ENCODE results near the gene RHO.
"Not testable (repeated sequence)": the region's sequence is repeated elsewhere in the genome, so short reads cannot be mapped to it uniquely, and the experiment has no call there.

The RHO gene

DNA sequence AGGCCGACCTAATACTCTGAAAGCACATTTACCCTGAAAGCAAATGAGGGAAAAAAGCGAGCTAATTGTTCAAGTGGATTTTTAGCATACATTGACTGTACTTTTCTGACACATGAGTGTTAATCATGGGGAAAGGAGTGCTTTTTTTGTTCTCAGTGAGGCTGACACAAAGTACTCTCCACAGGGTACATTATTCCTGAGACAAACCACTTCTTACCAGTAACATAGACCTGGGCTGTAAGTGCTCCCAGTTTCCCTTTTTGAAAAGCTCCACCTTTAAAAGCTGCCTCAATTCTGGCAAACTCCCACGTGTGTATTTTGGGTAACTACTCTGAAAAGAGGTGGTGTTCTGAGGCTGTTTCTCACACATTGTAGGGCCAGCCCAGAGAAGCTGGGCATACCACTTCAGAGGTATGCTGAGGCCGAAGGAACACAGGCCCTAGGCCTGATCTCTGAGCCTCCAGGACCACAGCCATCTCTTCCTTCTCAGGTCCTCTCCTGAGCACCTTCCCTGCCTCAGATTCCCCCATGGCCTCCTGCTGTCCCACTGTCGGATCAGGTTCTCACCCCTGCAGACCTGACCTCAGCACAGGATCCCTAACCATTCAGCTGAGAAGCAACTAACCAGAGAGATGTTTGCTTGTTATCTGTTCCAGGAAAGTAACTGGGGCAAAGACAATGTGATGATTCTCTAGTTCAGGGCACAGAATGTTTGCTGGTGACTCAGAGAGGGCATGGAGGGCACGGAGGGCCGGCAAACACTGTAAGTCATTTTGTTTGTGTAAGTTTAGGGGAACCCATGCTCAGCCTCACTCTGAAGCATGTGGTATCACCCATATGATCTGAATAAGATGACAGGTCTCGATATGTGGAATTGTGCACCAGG is 29.6 kb upstream of the RHO start:
- DNase-seq (ENCODE audit: low read depth); H3K4me3 ChIP-seq (ENCODE audit: low read length): not testable (repeated sequence)

DNA sequence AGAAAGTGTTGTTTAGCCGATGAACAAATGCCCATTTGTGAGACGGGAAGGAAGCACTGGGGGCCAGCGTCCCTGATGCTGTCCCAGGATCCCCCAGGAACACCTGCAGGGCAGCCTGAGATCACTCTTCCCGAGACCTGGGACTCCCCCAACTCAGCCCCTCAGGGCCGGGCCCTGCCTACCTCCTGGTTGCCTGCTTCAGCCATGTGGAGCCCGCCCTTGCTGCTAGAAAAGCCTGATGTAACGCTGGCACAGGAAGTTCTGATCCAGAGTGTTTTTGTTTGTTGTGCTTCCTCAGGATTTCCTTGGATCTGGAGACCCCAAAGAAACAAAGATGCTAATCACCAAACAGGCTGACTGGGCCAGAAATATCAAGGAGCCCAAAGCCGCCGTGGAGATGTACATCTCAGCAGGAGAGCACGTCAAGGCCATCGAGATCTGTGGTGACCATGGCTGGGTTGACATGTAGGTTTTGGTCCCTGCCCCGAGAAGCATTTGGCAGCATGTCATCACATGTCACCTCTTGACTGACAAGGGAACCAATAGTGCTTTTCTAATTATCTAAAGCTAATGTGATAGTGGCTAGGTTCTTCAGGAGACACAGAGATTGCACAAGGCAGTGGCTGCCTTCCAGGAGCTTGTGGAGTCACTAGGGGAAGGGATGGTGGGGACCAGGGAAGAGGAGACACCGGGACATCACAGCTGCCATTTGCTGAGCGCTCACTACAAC is 28.7 kb upstream of the RHO start:
- not testable (repeated sequence) for H3K4me3 ChIP-seq (ENCODE audit: low read length); DNase-seq (ENCODE audit: low read depth)

DNA sequence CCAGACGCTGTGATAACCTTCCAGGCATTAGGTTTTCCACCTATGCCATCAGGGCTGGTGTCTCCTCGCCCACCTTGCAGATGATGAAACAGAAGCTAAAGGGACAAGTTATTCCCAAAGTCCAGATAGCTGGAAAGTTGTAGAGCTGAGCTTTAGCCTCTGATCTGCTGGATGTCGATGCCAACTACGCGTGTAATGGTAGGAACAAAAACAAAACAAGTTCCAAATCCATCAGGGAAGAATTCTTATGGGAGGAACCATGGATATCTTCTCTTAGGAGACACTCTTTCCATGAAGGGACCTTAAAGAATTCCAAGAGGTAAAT is 28.1 kb upstream of the RHO start:
- TF ChIP-seq, protein P1, sequence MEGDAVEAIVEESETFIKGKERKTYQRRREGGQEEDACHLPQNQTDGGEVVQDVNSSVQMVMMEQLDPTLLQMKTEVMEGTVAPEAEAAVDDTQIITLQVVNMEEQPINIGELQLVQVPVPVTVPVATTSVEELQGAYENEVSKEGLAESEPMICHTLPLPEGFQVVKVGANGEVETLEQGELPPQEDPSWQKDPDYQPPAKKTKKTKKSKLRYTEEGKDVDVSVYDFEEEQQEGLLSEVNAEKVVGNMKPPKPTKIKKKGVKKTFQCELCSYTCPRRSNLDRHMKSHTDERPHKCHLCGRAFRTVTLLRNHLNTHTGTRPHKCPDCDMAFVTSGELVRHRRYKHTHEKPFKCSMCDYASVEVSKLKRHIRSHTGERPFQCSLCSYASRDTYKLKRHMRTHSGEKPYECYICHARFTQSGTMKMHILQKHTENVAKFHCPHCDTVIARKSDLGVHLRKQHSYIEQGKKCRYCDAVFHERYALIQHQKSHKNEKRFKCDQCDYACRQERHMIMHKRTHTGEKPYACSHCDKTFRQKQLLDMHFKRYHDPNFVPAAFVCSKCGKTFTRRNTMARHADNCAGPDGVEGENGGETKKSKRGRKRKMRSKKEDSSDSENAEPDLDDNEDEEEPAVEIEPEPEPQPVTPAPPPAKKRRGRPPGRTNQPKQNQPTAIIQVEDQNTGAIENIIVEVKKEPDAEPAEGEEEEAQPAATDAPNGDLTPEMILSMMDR (IDR thresholded peaks at IDR 0.05; ENCODE audit: insufficient read depth, low read depth, low read length, missing control alignments) = no peak
- H3K4me3 ChIP-seq (ENCODE audit: low read length) = no peak overlapping the region
- no peak for DNase-seq (ENCODE audit: low read depth)

DNA sequence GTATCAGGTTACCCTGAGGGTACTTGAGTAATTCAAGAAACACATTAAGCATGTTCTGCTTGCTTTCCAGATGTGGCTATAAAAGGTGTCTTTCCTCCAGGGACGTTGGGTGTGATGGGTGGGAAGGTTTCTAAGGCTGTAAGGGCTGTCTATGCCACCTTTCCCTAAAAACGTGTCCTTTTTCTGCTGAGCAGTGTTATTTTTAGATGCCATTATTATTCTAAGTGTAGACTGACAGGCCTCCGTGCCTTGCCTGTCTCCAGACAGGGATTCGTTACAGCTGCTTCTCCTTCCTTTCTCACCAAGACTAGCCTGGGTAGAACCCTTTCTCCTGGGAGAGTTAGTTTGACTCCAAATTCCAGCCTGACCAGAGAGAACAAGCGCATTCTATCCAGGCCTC is 26.8 kb upstream of the RHO start:
- DNase-seq (ENCODE audit: low read depth) = no peak
- TF ChIP-seq, protein P1 (IDR thresholded peaks at IDR 0.05; ENCODE audit: insufficient read depth, low read depth, low read length, missing control alignments) = no peak
- H3K4me3 ChIP-seq (ENCODE audit: low read length) = no peak overlapping the region

DNA sequence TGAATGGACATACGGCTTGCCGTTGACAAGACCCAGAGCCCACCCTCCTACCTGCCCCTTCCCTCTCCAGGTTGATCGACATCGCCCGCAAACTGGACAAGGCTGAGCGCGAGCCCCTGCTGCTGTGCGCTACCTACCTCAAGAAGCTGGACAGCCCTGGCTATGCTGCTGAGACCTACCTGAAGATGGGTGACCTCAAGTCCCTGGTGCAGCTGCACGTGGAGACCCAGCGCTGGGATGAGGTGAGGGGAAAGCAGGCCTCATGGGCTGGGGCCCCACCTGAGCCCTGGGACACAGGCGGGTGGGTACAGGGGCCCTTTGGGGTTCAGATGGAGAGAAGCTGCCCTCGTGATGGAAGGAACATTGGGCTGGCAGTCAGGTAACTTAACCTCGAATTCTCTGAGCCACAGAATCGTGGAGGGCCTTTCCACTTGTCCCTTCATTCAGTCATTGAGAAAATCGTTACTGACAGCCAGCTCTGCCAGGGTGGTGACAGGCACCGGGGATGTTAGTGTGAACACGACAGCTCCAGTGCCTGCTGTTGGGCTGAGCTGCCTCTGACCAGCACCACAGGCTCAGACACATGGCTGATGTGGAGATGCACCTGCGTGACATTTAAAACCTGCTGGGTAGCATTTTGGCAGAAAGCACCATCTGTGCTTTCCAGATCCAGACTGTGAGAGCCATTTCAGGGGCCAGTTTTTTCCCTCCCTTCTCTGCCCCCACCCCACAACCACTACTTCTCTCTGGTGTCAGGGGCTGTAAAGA is 25.6 kb upstream of the RHO start:
- TF ChIP-seq, protein P1 (IDR thresholded peaks at IDR 0.05; ENCODE audit: insufficient read depth, low read depth, low read length, missing control alignments) = no peak
- no peak for DNase-seq (ENCODE audit: low read depth)
- no peak overlapping the region for H3K4me3 ChIP-seq (ENCODE audit: low read length)

DNA sequence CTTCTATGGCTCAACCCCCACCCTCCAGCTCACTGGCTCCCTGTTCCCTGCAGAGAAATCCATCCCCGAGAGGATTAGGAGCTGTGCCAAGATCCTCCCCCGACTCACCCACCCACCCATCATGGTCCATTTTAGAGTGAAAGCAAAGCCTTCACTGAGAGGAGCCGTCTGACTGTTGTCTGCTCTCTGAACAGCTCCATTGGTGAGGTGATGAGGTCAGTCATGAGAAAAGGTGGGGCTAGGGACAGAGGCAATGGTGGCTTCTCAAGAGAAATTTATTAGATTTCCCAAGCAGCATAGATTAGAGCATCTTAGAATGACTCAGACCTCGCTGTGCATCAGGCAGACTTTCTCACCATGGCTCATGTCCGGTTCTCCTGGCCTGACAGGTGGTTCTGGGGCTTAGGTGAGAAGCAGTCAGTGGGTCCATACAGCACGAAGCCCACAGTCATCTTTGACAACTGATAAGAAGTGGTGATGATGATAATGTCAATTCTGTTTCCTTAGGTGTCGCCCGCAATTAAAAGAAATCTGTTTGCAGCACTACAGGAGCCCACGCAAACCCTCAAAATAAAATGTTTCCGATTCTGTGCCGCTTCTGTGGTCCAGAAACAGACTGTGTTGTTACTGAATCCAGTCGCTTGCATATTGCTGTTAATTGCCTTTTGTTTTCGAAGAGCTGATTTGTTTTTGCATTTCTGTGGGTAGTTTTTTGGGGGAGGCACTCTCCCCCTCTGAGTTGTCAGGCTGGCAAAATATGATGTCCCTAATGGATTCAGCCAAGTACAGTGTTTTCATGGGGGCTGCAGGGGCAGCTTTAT is 24.8 kb upstream of the RHO start:
- peak; percentile 37 for DNase-seq (ENCODE audit: low read depth)

DNA sequence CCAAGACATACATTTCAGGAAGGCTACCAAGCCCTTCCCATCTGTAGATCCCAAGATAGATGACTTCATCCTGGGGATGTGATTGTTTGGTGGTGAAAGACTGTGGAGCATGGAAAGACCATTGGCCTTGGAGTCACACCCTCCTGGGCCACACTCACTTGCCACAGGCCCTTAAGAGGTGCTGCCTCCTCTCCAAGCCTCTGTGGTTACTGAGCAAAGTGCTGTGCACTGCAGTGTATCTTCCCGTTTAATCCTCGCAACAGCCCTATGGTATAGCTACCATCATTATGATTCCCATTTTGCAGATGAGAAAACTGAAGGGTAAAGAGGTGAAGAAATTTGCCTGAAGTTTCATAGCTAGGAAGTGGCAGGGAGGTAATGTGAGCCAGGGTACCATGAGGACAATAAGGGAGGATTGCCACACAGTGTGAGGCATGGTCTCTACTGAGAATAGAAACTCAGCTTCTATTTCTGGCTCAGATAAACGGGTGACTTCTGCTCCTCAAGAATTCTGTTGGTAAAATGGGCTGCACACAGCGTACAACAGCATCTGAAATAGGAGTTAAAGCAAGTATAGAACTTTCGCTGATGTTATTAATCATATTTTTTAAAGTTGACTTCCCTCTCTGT is 23.9 kb upstream of the RHO start:
- H3K4me3 ChIP-seq (ENCODE audit: low read length) = no peak overlapping the region
- TF ChIP-seq, protein P1 (IDR thresholded peaks at IDR 0.05; ENCODE audit: insufficient read depth, low read depth, low read length, missing control alignments) = no peak
- no peak for DNase-seq (ENCODE audit: low read depth)

More for the DNA sequence above, 24.8 kb upstream of the RHO start:
- TF ChIP-seq, protein P1 (IDR thresholded peaks at IDR 0.05; ENCODE audit: insufficient read depth, low read depth, low read length, missing control alignments) = no peak
- H3K4me3 ChIP-seq (ENCODE audit: low read length) = no peak overlapping the region
